ENCODE data around the gene TIMM23B.
"Not testable (repeated sequence)": the region's sequence is repeated elsewhere in the genome, so short reads cannot be mapped to it uniquely, and the experiment has no call there.

TIMM23B gene

DNA sequence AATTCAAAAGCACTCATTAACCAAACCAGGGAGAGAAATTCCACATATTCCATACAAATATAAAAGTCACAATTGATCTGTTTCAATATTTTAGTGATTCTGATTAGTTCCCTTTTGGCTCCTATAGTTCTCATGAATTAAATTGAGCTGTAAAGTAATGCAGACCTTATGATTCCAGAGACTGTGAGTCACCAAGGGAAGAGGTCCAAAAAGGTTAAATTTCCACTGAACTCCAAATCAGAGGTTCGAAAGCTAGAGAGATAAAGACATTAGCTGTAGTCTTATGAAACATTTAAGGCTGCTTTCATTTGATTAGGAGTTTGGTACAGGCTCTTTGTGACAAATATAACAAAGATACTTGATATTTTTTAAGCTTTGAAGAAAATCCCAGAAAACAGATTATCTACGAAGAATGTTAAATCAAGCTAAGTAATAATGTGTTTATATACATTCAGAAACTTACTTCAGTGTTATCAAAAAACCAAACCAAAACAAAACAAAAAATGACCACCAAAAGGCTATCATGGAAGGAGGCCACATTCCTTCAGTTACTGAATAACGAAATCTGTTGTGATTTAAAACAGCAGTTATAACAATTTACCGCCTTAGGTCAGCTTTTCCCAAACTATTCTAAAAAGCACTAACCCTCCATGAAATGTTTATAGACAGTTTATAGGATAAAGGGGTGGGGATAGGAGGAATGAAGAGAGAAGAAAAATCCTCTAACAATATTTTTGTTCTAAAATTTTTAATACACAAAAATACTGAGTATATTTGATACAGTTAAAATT is 33.4 kb upstream of the TIMM23B start:
- not testable (repeated sequence) for H3K9ac ChIP-seq (ENCODE audit: low read depth, low read length, poor library complexity); H4K91ac ChIP-seq (ENCODE audit: low read depth, low read length, poor library complexity); H2BK120ac ChIP-seq (ENCODE audit: low read depth, low read length); H3K4ac ChIP-seq (ENCODE audit: low read length); H2BK15ac ChIP-seq (ENCODE audit: low read length); H3K4me2 ChIP-seq (ENCODE audit: insufficient read depth, low read length, poor library complexity, severe bottlenecking); DNase-seq (ENCODE audit: low spot score); H2AFZ ChIP-seq (ENCODE audit: low read length); H3K18ac ChIP-seq (ENCODE audit: low read length); H3K4me3 ChIP-seq (ENCODE audit: low read length in 2 of 2); H3K27me3 ChIP-seq (ENCODE audit: control insufficient read depth in 3 of 3, insufficient read depth in 3 of 3, low read depth in 1 of 3, low read length in 3 of 3); H3K79me1 ChIP-seq (ENCODE audit: low read depth, low read length); H4K8ac ChIP-seq (ENCODE audit: low read depth, low read length); H3K4me1 ChIP-seq (ENCODE audit: control insufficient read depth in 2 of 2, insufficient read depth in 1 of 2, low read depth in 1 of 2, low read length in 2 of 2); H3K23ac ChIP-seq (ENCODE audit: low read depth, low read length, poor library complexity); H3K9me3 ChIP-seq (replicated peaks in 1 of 2; ENCODE audit: control insufficient read depth in 2 of 2, insufficient read depth in 1 of 2, low read depth in 1 of 2, low read length in 2 of 2); H3K14ac ChIP-seq (ENCODE audit: low read length); H2BK12ac ChIP-seq (ENCODE audit: low read length); H2AK5ac ChIP-seq (ENCODE audit: low read depth, low read length); H3K27ac ChIP-seq (replicated peaks; ENCODE audit: low read length); H2BK5ac ChIP-seq (ENCODE audit: low read length)
- WGBS, 2 donors (ENCODE audit: extremely low coverage in 2 of 2, insufficient read length in 2 of 2, insufficient replicate concordance in 1 of 2), result no CpG with 5 or more reads among the region's 4 CpGs
- peaks cover 0 to 11% of the 10 kb centered on the region in 2 donors for H3K36me3 ChIP-seq (replicated peaks in 1 of 2; ENCODE audit: control insufficient read depth in 2 of 2, insufficient read depth in 2 of 2, low read length in 2 of 2)

DNA sequence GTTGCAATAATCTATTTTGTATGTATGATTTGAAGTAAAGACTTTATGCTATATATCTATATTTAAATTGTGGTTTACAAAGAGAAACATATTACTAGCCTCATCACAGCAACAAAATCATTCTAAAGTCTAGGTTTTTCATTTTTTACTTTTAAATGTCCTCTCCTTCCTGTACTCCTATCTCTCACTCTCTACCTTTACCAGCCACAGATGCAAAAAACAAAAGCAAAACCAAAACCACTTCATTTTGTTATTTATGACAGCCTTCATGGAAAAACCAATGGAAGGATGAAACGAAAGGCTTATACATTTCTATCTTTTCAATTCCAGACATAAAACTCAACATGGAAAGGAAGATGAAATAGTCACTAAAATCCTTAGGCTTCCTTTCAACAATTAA is 31.6 kb upstream of the TIMM23B start:
- not testable (repeated sequence) for H3K27ac ChIP-seq (replicated peaks; ENCODE audit: low read length); H3K18ac ChIP-seq (ENCODE audit: low read length); H3K9me3 ChIP-seq (replicated peaks in 1 of 2; ENCODE audit: control insufficient read depth in 2 of 2, insufficient read depth in 1 of 2, low read depth in 1 of 2, low read length in 2 of 2); H4K91ac ChIP-seq (ENCODE audit: low read depth, low read length, poor library complexity); H2BK120ac ChIP-seq (ENCODE audit: low read depth, low read length); H3K23ac ChIP-seq (ENCODE audit: low read depth, low read length, poor library complexity); H3K4me2 ChIP-seq (ENCODE audit: insufficient read depth, low read length, poor library complexity, severe bottlenecking); DNase-seq (ENCODE audit: low spot score); H2BK15ac ChIP-seq (ENCODE audit: low read length); H2AFZ ChIP-seq (ENCODE audit: low read length); H3K79me1 ChIP-seq (ENCODE audit: low read depth, low read length); H2BK12ac ChIP-seq (ENCODE audit: low read length); H2AK5ac ChIP-seq (ENCODE audit: low read depth, low read length); H3K9ac ChIP-seq (ENCODE audit: low read depth, low read length, poor library complexity); H3K4me3 ChIP-seq (ENCODE audit: low read length in 2 of 2); H3K27me3 ChIP-seq (ENCODE audit: control insufficient read depth in 3 of 3, insufficient read depth in 3 of 3, low read depth in 1 of 3, low read length in 3 of 3); H2BK5ac ChIP-seq (ENCODE audit: low read length); H4K8ac ChIP-seq (ENCODE audit: low read depth, low read length); H3K14ac ChIP-seq (ENCODE audit: low read length); H3K4me1 ChIP-seq (ENCODE audit: control insufficient read depth in 2 of 2, insufficient read depth in 1 of 2, low read depth in 1 of 2, low read length in 2 of 2); H3K4ac ChIP-seq (ENCODE audit: low read length)
- H3K36me3 ChIP-seq (replicated peaks in 1 of 2; ENCODE audit: control insufficient read depth in 2 of 2, insufficient read depth in 2 of 2, low read length in 2 of 2), result peaks cover 2 to 21% of the 10 kb centered on the region in 2 donors
- WGBS, 2 donors (ENCODE audit: extremely low coverage in 2 of 2, insufficient read length in 2 of 2, insufficient replicate concordance in 1 of 2), result no CpG with 5 or more reads among the region's 1 CpG

DNA sequence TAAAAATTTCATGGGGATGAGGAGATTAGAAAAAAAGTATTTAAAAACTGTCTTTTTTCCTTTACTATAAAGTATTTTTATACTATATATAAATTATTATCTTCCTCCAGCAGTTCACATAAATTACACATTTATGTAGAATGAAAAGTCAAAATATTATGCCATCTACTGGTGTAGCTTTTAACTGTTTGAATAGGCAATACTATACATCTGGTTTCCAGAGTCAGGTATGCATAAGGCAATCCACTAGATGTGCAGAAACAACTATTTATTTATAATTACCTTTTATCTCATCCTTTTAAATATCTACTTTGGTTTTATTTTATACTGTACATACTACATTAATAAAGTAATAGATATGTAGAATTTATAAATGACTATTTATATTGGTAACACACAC is 25.4 kb upstream of the TIMM23B start:
- H2BK5ac ChIP-seq (ENCODE audit: low read length); H2AFZ ChIP-seq (ENCODE audit: low read length); H4K91ac ChIP-seq (ENCODE audit: low read depth, low read length, poor library complexity); H2BK15ac ChIP-seq (ENCODE audit: low read length); H3K27ac ChIP-seq (replicated peaks; ENCODE audit: low read length); H3K4me1 ChIP-seq (ENCODE audit: control insufficient read depth in 2 of 2, insufficient read depth in 1 of 2, low read depth in 1 of 2, low read length in 2 of 2); H3K14ac ChIP-seq (ENCODE audit: low read length); H2BK12ac ChIP-seq (ENCODE audit: low read length); H3K4me2 ChIP-seq (ENCODE audit: insufficient read depth, low read length, poor library complexity, severe bottlenecking); H3K9me3 ChIP-seq (replicated peaks in 1 of 2; ENCODE audit: control insufficient read depth in 2 of 2, insufficient read depth in 1 of 2, low read depth in 1 of 2, low read length in 2 of 2); H3K23ac ChIP-seq (ENCODE audit: low read depth, low read length, poor library complexity); H2BK120ac ChIP-seq (ENCODE audit: low read depth, low read length); H3K4me3 ChIP-seq (ENCODE audit: low read length in 2 of 2); H2AK5ac ChIP-seq (ENCODE audit: low read depth, low read length); DNase-seq (ENCODE audit: low spot score); H3K18ac ChIP-seq (ENCODE audit: low read length); H3K9ac ChIP-seq (ENCODE audit: low read depth, low read length, poor library complexity); H3K4ac ChIP-seq (ENCODE audit: low read length); H4K8ac ChIP-seq (ENCODE audit: low read depth, low read length); H3K27me3 ChIP-seq (ENCODE audit: control insufficient read depth in 3 of 3, insufficient read depth in 3 of 3, low read depth in 1 of 3, low read length in 3 of 3); H3K79me1 ChIP-seq (ENCODE audit: low read depth, low read length): not testable (repeated sequence)
- peaks cover 2 to 43% of the 10 kb centered on the region in 2 donors for H3K36me3 ChIP-seq (replicated peaks in 1 of 2; ENCODE audit: control insufficient read depth in 2 of 2, insufficient read depth in 2 of 2, low read length in 2 of 2)

GRCh38 chr10:49917927-49918326 is 23.9 kb upstream of the TIMM23B start:
- H3K4me2 ChIP-seq (ENCODE audit: insufficient read depth, low read length, poor library complexity, severe bottlenecking); H2BK15ac ChIP-seq (ENCODE audit: low read length); H3K23ac ChIP-seq (ENCODE audit: low read depth, low read length, poor library complexity); H3K4ac ChIP-seq (ENCODE audit: low read length); H4K8ac ChIP-seq (ENCODE audit: low read depth, low read length); H3K79me1 ChIP-seq (ENCODE audit: low read depth, low read length); H3K9ac ChIP-seq (ENCODE audit: low read depth, low read length, poor library complexity); H3K27me3 ChIP-seq (ENCODE audit: control insufficient read depth in 3 of 3, insufficient read depth in 3 of 3, low read depth in 1 of 3, low read length in 3 of 3); H4K91ac ChIP-seq (ENCODE audit: low read depth, low read length, poor library complexity); H2AK5ac ChIP-seq (ENCODE audit: low read depth, low read length); H2AFZ ChIP-seq (ENCODE audit: low read length); H2BK5ac ChIP-seq (ENCODE audit: low read length); H3K14ac ChIP-seq (ENCODE audit: low read length); H3K4me1 ChIP-seq (ENCODE audit: control insufficient read depth in 2 of 2, insufficient read depth in 1 of 2, low read depth in 1 of 2, low read length in 2 of 2); H3K27ac ChIP-seq (replicated peaks; ENCODE audit: low read length); DNase-seq (ENCODE audit: low spot score); H2BK12ac ChIP-seq (ENCODE audit: low read length); H3K9me3 ChIP-seq (replicated peaks in 1 of 2; ENCODE audit: control insufficient read depth in 2 of 2, insufficient read depth in 1 of 2, low read depth in 1 of 2, low read length in 2 of 2); H3K4me3 ChIP-seq (ENCODE audit: low read length in 2 of 2); H2BK120ac ChIP-seq (ENCODE audit: low read depth, low read length); H3K18ac ChIP-seq (ENCODE audit: low read length): not testable (repeated sequence)
- H3K36me3 ChIP-seq (replicated peaks in 1 of 2; ENCODE audit: control insufficient read depth in 2 of 2, insufficient read depth in 2 of 2, low read length in 2 of 2), result peaks cover 2 to 44% of the 10 kb centered on the region in 2 donors
